Calu3 (cell line): ENCODE results near the gene MBOAT7. TPM values are rescaled to one million over a fixed set of nuclear protein-coding genes. Genes with fewer than 3 reads are reported as not detected.
"Not testable (repeated sequence)": the region's sequence is repeated elsewhere in the genome, so short reads cannot be mapped to it uniquely, and the experiment has no call there.

ENCODE experiments used
- BruUV-seq: library from RNA; stranded (reverse); fragments of 400-500 nt; replicated peaks from 2 replicates; lab custom pipeline; 2021; lab: Mats Ljungman, UMichigan
- CTCF ChIA-PET: fragments of 300-600 bp; sonication (Branson Sonifier 250); formaldehyde crosslinking; loops from one replicate; lab custom pipeline; 2022; ENCODE audit warnings: antibody characterized with exemption; lab: Charles Lee
- DNase-seq: peaks from one replicate; pipeline ENCODE4 v3.0.0; 2022
- H3K27ac Mint-ChIP-seq: one replicate; pipeline ENCODE4 v1.8.0; 2022; ENCODE audit warnings: mixed read lengths; ENCODE audit not compliant: unreplicated experiment
- H3K27me3 Mint-ChIP-seq: one replicate; pipeline ENCODE4 v1.8.0; 2022; ENCODE audit warnings: mixed read lengths; ENCODE audit not compliant: unreplicated experiment
- H3K36me3 Mint-ChIP-seq: one replicate; pipeline ENCODE4 v1.8.0; 2022; ENCODE audit warnings: mild to moderate bottlenecking, moderate library complexity, mixed read lengths; ENCODE audit not compliant: insufficient read depth, unreplicated experiment
- H3K4me1 Mint-ChIP-seq: one replicate; pipeline ENCODE4 v1.8.0; 2022; ENCODE audit warnings: mild to moderate bottlenecking, low read depth, mixed read lengths; ENCODE audit not compliant: unreplicated experiment
- H3K4me3 Mint-ChIP-seq: one replicate; pipeline ENCODE4 v1.8.0; 2022; ENCODE audit warnings: mild to moderate bottlenecking, low read depth, moderate library complexity, mixed read lengths; ENCODE audit not compliant: unreplicated experiment
- H3K9me3 Mint-ChIP-seq: one replicate; pipeline ENCODE4 v1.8.0; 2022; ENCODE audit warnings: low read depth, mixed read lengths; ENCODE audit not compliant: unreplicated experiment
- CTCF ChIP-seq: fragments of 200-600 bp; IDR thresholded peaks from one replicate; pipeline ENCODE4 v1.8.0; 2022; ENCODE audit warnings: antibody characterized with exemption; ENCODE audit not compliant: unreplicated experiment
- intact Hi-C: fragments of 100-400 bp; cut with micrococcal nuclease; formaldehyde crosslinking; loops from one replicate; pipeline ENCODE4 v1.10.0; 2022; ENCODE audit not compliant: unreplicated experiment
- total RNA-seq: library from RNA; stranded (reverse); gene quantifications from 2 replicates; pipeline ENCODE4 v1.2.3, GENCODE V29; 2022

MBOAT7 gene
- total RNA-seq, 1 experiment from 2014 or later: 287 TPM

- CTCF ChIA-PET: no interaction called here
- no peaks in the 10 kb centered on the region for H3K9me3 Mint-ChIP-seq
- no peaks in the 10 kb centered on the region for H3K4me1 Mint-ChIP-seq
- intact Hi-C loops: no loop called here
- H3K36me3 Mint-ChIP-seq: peaks cover 5% of the 10 kb centered on the region
- H3K4me3 Mint-ChIP-seq: no peak overlapping the region
- no peak overlapping the region for H3K27ac Mint-ChIP-seq
- DNase-seq: no peak
- no TSS peak for BruUV-seq
- TF ChIP-seq CTCF: no peak
- H3K27me3 Mint-ChIP-seq: peaks cover 55% of the 10 kb centered on the region
These were observed 29.7 kb upstream of the MBOAT7 start for GRCh38 chr19:54218960-54219661.

GRCh38 chr19:54218259-54218658 is 28.9 kb upstream of the MBOAT7 start:
- Mint-ChIP-seq H3K4me3 (no peak overlapping the region), H3K27ac (no peak overlapping the region), H3K4me1 (no peaks in the 10 kb centered on the region), H3K9me3 (no peaks in the 10 kb centered on the region), H3K27me3 (peaks cover 47% of the 10 kb centered on the region), H3K36me3 (peaks cover 5% of the 10 kb centered on the region)
- TF ChIP-seq CTCF: no peak
- CTCF ChIA-PET: no interaction called here
- BruUV-seq: no TSS peak
- DNase-seq: no peak
- intact Hi-C loops: no loop called here

GRCh38 chr19:54217517-54218247 is 28.3 kb upstream of the MBOAT7 start:
- H3K27ac Mint-ChIP-seq, H3K36me3 Mint-ChIP-seq, BruUV-seq, DNase-seq, H3K9me3 Mint-ChIP-seq, H3K4me1 Mint-ChIP-seq, intact Hi-C loops, H3K4me3 Mint-ChIP-seq, CTCF ChIA-PET: not testable (repeated sequence)
- peaks cover 41% of the 10 kb centered on the region for H3K27me3 Mint-ChIP-seq

- Mint-ChIP-seq H3K9me3 (no peaks in the 10 kb centered on the region), H3K4me1 (no peaks in the 10 kb centered on the region), H3K4me3 (no peak overlapping the region), H3K27me3 (peaks cover 33% of the 10 kb centered on the region), H3K27ac (no peak overlapping the region), H3K36me3 (peaks cover 5% of the 10 kb centered on the region)
- BruUV-seq: no TSS peak
- CTCF ChIA-PET: interaction anchor here (0.6 to 0.7 kb wide), 2 partner anchors 33 to 1219 kb away, joined by 3 to 6 read pairs; no protein-coding TSS in a partner anchor
- no peak for TF ChIP-seq CTCF
- intact Hi-C loops: no loop called here
- DNase-seq: no peak
These were observed 27.5 kb upstream of the MBOAT7 start for GRCh38 chr19:54216869-54217268.

- H3K4me3 Mint-ChIP-seq, intact Hi-C loops, CTCF ChIA-PET, DNase-seq, H3K27ac Mint-ChIP-seq, BruUV-seq, H3K9me3 Mint-ChIP-seq: not testable (repeated sequence)
- Mint-ChIP-seq H3K4me1 (peaks cover 19% of the 10 kb centered on the region), H3K27me3 (peaks cover 23% of the 10 kb centered on the region), H3K36me3 (peaks cover 19% of the 10 kb centered on the region)
These were observed 25.4 kb upstream of the MBOAT7 start for GRCh38 chr19:54214734-54215133.

GRCh38 chr19:54214217-54214616 is 24.8 kb upstream of the MBOAT7 start:
- H3K27me3 Mint-ChIP-seq: peaks cover 22% of the 10 kb centered on the region
- intact Hi-C loops, H3K27ac Mint-ChIP-seq, H3K4me3 Mint-ChIP-seq, CTCF ChIA-PET, H3K9me3 Mint-ChIP-seq, DNase-seq, BruUV-seq: not testable (repeated sequence)
- H3K36me3 Mint-ChIP-seq: peaks cover 24% of the 10 kb centered on the region
- peaks cover 24% of the 10 kb centered on the region for H3K4me1 Mint-ChIP-seq
